ENCODE results near the gene MED25.

Gene MED25

DNA sequence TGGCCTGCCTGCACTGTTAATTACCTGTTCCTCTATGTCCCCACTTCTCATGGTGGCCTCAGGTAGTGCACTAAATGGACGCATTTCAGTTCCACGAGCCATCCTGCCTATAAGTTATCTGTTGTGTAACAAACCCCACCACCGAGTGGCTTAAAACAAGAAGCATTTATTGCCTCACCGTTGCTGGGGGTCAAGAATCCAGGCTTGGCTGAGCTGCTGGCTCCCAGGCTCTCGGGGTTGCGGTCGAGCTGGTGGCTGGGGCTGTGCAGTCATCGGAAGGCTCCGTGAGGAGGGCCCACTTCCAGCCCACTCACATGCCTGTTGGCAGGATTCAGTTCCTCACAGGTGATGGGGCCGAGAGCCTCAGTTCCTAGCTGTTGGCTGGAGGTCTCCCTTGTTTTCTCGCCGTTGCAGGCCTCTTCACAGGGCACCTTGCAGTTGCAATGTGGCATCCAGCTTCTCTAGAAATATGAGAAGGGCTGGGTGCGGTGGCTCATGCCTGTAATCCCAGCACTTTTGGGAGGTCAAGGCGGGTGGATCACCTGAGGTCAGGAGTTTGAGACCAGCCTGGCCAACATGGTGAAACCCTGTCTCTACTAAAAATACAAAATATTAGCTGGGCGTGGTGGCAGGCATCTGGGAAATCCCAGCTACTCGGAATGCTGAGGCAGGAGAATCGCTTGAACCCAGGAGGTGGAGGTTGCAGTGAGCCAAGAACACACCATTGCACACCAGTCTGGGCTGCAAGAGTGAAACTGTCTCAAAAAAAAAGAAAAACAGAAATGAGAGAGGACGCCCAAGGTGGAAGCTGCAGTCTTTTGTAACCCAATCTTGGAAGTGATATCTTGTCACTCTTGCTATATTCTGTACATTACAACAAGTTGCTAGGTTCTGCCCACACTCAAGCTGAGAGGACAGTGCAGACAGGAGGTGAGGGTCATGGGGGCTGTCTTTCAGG lies 26.3 kb downstream of the MED25 start:
- DNase-seq (ENCODE audit: low read depth, low spot score), result no peak

DNA sequence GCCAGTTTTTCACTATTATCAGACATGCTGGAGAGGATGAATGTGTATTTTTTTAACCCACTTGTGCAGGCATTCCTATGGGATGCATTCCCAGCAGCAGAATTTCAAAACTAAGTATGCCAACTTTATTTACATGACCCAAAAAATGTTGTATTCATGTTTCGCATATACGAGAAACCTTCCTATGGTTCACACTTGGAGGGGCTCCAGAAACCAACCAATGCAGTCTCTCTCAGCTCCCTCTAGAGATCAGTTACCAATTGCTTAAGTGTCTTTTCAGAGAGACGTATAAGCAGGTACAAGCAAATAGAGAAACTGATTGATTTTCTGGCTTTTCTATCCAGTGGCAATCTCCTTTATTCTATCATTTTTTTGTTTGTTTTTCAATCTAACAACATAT lies 27.3 kb downstream of the MED25 start:
- DNase-seq (ENCODE audit: low read depth, low spot score), result no peak

DNA sequence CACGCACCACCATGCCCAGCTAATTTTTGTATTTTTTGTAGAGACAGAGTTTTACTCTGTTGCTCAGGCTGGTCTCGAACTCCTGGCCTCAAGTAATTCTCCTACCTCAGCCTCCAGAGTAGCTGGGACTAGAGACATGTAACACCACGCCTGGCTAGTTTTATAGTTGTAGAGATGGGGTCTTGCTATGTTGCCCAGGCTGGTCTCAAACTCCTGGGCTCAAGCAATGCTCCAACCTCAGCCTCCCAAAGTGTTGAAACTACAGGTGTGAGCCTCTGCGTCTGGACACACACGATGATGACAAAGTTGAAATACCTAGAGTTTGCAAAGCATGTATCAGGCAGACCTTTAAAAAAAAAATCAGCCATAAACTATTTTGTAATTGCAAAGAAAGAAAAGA lies 28.3 kb downstream of the MED25 start:
- no peak for DNase-seq (ENCODE audit: low read depth, low spot score)

DNA sequence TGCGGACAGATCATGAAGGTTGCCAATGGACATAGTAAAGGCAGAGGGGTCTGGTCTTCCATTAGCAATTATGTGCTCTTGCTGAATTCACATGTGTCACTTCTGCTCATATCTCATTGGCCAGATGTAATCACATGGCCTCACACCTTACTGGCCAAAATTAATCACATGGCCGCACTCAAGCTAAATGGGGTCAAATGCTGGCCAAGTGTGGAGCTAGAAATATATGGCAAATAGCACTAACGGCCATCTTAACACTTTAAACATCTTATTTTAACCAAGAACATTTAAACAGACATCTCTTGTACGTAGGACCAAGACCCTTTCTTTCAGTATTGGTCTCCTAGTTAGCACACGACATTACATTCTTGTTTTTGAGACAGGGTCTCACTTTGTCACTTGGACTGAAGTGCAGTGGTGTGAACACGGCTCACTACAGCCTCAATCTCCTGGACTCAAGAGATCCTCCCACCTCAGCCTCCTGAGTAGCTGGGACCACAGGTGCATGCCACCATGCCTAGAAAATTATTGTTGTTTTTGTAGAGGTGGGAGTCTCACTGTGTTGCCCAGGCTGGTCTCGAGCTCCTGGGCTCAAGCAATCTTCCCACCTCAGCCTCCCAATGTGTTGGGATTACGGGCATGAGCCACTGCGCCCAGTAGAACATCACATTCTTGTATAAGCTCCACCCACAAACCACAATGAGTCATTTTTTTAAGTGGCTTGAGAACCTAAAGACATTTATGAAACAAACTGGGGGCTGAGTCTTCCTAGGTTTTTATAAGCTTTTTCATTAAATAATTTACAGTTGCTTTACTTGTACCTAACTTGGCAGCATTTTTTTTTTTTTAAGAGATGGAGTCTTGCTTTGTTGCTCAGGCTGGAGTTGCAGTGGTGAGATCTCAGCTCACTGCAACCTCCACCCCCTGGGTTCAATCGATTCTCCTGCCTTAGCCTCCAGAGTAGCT lies 29.9 kb downstream of the MED25 start:
- DNase-seq (ENCODE audit: low read depth, low spot score), result no peak

DNA sequence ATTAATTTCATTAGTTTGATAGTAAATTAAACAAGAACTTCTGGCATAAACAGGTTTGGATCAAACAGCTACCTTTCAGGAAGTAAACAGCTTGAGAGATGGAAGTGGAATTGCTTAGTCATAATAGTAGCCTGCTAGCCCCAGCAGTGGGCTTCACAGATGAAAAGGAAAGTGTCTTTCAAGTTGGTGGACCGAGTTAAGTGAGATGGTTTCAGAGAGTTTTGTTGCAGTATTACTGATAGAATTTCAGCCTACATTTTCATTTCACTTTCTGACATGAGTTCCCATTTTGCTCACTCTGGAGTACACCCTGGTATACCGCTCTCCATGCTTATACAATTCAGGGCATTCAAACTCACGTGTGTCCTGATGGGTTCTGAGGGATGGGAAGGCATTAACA lies 30.8 kb downstream of the MED25 start:
- no peak for DNase-seq (ENCODE audit: low read depth, low spot score)

DNA sequence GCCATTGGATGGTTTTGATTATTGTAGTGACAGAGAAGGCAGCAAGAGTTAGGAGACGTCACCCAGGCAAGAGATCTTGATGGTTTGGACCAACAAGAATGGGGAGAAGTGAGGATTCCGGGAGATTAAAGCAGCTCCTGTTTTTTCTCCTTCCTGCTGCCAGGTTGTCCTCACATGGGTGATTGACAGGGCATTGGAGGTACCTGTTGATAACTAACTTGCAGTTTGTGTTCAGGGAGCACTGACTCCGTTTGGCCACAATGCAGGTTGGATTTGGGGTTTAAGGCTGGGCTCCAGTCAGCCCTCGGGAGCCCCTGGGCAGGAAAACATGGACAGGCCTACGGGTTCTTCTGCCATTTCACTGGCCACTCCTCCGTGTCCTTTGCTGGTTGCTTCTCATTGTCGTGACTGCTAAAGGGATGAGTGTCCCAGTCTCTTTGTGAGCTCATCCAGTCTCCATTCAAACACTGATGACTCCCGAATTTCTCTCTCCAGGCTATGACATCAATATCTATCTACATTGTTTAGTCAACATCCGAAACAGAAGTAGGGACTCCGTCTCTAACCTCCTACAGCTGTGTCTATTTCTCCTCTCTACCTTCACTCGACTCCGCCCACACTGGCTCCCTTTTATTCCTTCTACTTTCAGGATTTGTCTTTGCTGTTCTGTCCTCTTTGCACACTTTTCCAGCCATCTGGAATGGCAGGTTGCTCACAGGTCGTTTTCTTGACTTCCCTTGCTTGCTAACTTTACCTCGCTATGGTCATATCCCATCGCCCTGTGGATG lies 31.5 kb downstream of the MED25 start:
- DNase-seq (ENCODE audit: low read depth, low spot score), result no peak

DNA sequence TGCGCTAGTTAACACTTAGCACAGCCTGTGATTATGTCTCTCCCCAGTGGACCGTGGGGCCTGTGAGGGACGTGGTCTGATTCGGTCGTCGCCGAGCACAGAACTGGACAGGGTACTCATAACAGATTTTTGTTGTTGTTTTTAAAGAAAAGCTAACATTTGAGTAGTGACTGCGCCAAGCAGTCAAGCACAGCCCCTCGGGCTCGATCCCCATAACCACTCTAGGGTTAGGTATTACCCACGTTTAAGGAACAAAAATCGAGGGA lies 32.1 kb downstream of the MED25 start:
- DNase-seq (ENCODE audit: low read depth, low spot score), result no peak

DNA sequence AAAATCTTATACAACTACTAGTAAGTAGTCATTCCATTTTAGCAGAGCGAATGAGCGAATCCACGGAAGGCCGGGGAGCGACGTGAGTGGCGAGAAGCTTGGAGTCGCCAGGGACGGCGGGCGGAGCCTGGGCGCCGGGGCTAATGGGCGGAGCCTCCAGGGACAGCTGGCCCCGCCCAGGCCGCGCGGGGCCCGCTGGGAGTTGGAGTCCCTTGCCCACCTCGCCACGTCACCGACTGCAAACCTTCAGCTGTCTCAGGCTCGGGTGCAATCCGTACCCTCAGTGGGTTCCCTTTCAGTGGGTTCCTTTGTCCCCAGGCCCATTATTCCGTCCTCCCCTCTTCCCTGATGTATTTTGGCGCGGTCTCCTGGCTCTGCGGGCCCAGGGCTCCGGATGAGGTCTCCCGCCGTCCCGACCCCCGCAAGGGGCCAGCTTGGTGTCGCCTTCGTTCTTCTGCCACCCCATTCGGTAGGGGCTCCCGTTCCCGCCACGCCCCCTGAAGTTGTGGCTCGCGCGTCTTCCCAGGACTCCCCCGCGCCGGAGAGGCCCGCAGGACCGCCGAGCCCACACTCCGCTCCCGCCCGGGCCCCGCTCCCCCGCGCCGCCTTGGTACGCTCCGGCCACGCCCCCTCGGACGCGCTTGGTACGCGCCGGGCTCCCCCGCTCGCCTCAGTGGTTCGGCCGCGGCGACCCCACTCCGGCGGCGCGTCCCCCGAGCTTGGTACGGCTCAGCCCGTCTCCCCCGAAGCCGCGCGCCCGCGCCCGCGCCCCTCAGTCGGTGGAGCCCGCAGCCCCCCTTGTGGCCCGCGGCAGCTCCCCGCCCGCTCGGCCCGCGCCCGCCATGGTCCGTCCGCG lies 32.6 kb downstream of the MED25 start, which contains the start of gene PTOV1:
PTOV1 (plus strand) TSS at position 673 of the 856 bp plus-strand sequence.
- DNase-seq (ENCODE audit: low read depth, low spot score), result peak; percentile 68

DNA sequence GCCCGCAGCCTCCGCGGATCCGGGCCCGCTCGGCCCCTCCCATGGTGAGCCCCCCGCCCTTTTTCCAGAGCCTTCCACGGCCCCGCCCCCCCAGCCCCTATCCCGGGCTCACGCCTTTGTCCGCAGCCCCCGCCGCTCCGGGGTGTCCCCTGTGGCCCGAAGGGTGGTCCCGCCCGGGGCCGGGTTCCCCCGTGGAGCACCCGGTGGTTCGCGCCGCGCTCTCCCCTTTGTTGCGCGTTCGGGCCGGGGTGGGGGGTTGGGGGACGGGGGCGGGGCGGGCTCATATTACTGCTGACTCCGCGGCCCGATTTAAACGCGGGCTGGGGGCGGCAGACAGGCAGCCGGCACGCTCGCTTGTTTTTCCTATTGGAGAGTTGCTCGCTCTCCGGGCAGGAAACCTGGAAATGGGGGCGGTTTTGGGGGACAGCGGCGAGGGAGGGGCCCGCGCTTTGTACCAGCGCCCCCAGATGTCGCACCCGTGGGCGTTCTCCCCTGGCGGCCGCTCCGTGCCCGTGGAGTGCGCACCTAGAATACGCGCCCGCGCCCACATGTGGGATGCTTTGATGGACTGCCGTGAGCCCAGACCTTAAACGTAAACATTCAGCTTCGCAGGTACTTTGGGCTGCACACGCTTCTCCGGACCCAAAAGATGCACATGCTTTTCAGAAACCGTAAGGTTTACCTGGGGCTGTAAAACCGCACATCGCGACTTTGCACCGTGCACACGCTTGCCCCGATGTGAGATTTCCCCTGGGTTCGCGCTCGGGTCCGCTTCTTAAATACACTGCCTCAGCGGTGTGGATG lies 33.6 kb downstream of the MED25 start:
- no peak for DNase-seq (ENCODE audit: low read depth, low spot score)

DNA sequence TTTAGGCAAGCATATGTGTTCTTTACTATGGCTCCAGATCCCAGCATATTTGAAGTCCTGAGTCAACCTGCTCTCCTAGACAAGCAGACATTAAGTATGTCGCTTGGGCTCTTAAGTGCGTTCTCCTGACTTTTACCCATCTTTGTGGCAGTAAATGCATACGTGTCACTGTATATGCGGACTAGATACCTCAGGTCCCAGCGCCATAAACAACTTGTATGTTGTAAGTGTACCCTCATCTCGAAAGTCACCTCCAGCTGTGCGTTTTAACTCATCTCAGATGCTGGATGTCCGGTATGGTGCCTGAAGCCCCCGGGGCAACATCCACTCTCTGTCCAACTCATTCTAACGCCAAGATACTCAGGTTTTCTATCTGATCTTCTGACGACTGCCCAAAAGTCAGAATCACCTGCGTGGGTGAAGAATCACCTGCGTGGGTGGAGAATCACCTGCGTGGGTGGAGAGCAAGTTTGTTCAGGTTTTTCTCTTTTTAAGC lies 34.6 kb downstream of the MED25 start:
- no peak for DNase-seq (ENCODE audit: low read depth, low spot score)

DNA sequence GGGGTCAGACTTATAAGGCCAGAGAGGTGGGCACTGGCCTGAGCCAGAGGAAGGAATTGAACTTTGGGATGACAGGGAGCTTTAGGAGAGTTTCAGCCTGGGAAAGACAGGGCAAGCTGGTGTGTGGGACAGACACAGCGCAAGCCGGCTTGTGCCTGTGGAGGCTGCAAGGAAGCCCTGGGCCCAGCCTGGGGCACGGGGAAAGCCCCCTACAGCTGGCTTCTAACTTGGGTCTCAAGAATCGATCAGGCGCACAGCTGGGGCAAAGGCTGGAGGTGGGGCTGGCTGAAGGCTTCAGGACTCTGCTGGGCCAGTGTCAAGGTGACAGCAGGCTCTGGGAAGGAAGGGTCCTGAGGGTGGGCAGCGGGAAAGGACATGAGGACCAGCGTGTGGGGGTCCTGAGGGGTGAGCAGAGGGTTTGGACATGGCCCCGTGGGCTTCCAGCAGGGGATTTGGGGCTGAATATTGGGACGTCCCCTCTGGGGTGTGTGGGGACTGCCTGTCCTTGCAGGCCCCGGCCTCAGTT lies 35.8 kb downstream of the MED25 start:
- DNase-seq (ENCODE audit: low read depth, low spot score), result no peak

DNA sequence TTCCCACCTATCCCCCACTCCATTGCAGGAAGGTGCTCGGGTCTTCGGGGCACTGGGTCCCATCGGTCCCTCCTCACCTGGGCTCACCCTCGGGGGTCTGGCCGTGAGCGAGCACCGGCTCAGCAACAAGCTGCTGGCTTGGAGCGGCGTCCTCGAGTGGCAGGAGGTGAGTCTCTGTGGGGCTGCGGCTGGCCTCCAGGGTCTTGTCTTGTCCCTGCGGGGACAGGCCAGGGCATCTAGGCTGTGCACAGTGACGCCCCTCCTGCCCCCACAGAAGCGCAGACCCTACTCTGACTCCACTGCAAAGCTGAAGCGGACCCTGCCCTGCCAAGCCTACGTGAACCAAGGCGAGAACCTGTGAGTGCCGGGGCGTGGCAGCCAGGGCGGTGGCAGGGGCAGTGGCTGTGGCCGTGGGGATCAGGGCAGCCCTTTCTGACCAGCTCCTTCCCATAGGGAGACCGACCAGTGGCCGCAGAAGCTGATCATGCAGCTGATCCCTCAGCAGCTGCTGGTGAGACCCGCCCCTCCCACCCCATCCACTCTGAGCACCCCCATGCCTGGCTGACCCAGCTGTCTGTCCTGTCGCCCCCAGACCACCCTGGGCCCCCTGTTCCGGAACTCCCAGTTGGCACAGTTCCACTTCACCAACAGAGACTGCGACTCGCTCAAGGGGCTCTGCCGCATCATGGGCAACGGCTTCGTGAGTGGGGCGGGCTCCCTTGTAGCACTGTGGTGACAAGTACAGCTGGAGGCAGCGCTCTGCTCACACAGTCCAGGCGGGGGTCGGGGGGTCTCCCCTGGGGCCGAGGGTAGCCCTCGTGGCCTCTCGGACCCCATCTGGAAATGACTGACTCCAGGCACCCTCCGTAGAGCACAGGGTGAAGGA lies 36.5 kb downstream of the MED25 start:
- DNase-seq (ENCODE audit: low read depth, low spot score), result no peak

DNA sequence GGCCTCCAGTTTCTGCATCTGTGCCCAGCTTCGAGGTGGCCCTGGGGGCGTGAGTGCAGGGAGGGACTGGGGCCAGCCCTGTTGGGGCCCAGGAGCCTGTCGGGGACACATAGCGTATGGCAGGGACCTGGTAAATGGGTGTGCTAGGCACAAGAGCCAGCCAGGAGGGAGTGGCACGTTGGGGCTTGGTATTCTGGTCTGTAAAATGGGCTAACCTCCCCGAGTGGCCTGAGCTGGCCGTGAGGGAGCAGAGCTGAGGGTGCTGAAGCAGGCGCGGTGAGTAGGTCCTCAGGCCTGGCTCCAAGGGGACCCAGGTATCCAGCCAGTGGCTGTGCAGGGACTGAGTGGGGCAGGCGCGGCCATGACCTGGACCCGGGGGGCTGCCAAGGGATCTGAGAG lies 37.2 kb downstream of the MED25 start:
- DNase-seq (ENCODE audit: low read depth, low spot score), result no peak

DNA sequence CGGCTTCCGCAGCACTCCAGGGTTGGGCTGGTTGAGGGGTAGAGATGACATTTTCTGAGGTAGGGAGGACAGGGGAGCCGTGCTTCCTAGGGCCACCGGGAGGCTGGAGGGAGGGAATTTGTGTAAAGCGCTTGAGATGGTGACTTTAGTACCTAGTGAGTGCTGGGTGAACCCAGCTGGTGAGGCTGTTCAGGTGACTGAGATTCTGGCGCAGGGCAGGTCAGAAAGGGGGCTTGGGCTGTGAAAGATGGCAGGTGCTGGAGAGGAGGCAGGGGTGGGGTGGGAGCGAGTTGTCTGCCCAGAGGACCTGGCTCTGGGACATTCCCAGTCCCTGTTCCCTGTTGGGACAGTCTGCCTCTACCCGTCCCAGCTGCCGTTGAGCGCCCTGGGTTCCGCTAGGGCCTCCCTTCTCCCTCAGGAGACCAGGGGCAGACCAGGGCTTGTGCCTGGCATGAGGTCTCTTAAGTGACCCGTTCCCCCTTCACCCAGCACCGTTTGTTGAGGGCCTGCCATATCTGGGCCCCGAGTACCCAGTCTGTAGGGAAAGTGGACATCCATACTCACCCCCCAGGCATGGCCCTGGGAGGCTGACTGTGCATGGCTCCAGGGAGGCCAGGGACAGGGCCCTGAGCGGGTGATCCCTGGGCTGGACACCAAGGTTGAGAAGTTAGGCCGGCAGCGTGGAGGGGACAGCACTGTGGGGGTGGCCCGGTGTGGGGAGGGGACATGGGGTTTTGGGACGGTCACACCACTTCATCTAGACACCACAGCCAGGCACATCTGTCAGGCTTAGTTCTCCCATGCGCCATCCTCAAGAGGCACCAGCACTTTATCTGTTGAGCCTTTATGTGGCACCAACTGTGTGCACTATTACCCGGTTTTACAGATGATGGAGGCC lies 37.8 kb downstream of the MED25 start:
- no peak for DNase-seq (ENCODE audit: low read depth, low spot score)

DNA sequence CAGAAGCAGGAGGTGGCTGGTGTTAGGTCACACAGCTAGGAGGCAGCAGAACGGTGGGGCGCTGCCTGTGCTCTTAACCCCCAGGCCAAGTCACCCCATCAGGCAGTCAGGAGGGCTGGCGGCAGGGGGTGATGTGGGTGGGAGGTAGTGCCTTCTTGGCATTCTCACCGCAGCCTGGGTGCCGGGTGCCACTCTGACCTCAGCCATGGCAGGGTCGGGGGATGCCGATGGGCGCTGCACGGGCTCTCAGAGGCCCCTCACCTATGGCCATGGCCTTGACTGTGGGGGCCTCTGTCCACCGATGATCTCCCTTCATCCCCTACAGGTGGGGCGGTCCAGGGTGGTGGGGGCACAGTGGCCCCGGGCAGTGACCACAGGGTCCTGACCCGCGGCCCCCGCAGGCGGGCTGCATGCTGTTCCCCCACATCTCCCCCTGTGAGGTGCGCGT lies 38.5 kb downstream of the MED25 start:
- no peak for DNase-seq (ENCODE audit: low read depth, low spot score)

DNA sequence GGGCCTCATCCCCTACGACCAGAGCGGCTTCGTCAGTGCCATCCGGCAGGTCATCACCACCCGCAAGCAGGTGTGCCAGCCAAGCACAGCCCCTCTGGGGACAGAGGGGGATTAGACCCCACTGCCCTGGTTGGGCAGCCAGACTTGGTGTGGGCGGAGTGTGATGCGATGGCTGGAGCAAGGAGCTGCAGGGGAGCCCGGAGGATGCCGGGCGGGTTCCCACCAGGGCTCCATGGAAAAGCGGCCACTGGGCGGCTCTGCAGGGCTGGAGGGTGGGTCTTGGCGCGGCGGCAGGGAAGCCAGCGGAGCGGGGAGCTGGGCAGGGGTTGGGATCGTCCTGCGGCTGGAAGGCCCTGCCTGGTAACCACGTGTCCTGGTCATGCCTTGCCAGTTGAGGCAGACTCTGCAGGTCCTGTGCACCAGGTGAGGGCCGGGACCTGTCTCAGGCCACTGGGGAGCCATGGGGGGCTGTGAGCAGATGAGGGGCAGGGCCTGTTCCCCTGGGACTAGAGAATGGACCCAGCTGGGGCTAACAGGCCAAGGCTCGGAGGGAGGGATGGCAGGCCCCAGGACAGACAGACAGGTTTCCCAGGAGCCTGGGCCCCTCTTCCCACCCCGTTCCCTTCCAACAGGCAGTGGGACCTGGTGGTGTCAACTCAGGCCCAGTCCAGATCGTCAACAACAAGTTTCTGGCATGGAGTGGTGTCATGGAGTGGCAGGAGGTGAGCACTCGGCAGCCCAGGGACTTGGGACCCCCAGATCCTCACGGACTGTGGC lies 39.2 kb downstream of the MED25 start:
- DNase-seq (ENCODE audit: low read depth, low spot score), result no peak

DNA sequence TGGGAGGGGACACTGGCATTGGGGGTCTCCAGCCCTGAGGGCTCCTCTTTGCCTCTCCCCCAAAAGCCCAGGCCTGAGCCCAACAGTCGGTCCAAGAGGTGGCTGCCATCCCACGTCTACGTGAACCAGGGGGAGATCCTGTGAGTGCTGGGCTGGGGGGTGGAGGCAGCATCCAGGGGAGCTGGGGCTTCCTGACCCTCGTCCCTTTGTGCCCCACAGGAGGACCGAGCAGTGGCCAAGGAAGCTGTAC lies 39.7 kb downstream of the MED25 start:
- DNase-seq (ENCODE audit: low read depth, low spot score), result no peak

Data from activated naive CD8-positive, alpha-beta T cell treated with anti-CD3 and anti-CD28 coated beads, Interleukin-2, amount 50 U/mL, for 16 hours (primary cell).